GM19099 (cell line): Measurements from ENCODE around the gene CD22.

Experiments used
- POLR2A ChIP-seq: IDR thresholded peaks from 3 replicates; pipeline ENCODE4 v1.6.1; 2011; ENCODE audit warnings: low read depth; ENCODE audit not compliant: insufficient read length; ENCODE audit errors: extremely low read depth

The CD22 gene

DNA sequence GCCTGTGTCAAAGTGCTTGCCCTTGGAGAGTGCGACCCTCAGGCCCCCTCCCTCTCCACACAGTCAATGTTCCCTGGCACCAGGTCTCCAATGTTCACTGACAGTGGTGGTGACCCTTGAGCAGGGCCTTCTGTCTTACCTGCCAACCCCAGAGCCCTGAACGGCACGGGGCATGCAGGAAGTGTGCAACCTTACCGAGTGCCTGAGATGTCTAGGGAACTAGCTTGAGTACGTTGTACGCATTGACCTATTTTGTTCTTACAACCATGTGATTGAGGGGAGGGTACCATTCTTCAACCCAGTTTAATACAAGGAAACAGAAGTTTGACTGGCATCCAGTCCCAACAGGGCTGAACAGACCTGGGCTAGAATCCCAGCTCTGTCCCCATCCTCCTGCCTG, 23.8 kb upstream of the CD22 start:
- TF ChIP-seq POLR2A, result no peak

- TF ChIP-seq POLR2A, result no peak
These were observed 22.3 kb upstream of the CD22 start for GRCh38 chr19:35306473-35307246.

DNA sequence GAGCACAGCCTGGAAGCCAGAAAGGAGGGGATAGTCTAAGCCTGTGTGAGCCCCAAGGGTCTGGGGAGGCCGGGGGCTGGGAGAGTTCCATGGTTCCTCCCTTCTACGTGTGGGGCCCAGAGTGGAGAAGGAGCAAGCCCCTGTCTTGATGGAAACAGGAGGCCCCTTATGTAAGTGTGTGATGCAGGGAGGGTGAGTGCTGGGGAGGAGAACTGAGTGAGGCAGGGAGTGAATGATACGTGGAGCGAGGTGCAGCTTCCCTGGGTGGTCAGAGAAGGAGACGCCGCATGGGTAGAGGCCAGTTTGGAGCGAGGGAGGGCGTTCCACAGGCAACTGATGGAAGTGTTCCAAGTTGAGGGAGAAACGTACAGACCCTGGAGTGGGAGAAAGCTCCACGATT, 21.1 kb upstream of the CD22 start:
- TF ChIP-seq POLR2A, result no peak

DNA sequence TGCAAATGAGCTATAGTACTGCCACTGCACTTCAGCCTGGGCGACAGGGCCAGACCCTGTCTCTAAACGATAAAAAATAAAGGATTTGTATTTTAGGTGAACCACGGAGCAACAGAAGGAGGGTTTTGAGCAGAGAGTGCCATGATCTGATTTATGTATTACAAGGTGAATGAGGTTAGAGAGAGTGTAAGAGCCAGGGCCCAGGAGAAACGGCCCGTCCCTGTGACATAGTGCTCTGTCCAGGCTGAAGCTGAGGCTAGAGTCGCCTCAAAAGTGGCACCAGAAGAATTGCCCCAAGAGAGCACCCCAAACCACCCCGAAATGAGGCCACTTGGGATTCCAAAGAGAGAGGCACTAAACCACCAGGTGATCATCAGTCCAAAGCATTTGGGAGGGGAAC, 20.1 kb upstream of the CD22 start:
- no peak for TF ChIP-seq POLR2A

GRCh38 chr19:35309481-35310279, 19.3 kb upstream of the CD22 start:
- no peak for TF ChIP-seq POLR2A

DNA sequence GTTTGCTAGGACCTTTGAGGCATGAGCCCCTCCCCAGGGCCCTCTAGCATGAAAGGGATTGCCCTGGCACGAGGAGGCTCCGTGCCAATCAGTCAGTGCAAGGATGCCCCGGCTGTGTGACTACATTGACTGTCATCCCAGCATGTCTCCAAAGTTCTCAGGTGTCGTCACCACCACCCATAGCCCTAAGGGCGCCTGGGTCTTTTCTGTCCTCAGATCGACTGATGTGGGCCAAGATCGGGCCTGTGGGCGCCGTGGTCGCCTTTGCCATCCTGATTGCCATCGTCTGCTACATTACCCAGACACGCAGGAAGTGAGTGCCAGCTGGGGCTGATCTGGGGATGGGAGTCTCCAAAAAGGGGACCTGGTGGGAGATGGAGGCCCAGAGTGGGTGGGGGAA, 18.7 kb upstream of the CD22 start:
- no peak for TF ChIP-seq POLR2A

GRCh38 chr19:35310811-35311465, 18.0 kb upstream of the CD22 start:
- no peak for TF ChIP-seq POLR2A

GRCh38 chr19:35311901-35312665, 16.9 kb upstream of the CD22 start:
- no peak for TF ChIP-seq POLR2A

DNA sequence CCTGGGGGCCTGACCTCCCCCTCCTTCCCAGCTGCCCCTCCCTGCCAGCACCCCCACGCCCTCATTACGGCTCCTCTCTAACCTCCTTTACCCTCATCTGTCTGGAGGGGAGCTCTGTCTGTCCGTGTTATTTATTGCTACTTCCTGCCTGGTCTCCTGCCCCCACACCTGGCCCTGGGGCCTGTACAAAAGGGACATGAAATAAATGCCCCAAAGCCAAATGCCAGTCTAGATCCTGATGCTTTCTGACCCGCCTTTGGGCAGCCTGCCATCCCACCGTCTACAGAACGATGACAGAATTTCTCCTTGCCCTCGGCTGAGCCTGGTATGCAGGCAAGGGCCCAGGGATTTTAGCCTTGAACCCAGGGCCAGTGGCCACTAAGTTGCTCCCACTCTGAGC, 15.4 kb upstream of the CD22 start:
- TF ChIP-seq POLR2A, result no peak

DNA sequence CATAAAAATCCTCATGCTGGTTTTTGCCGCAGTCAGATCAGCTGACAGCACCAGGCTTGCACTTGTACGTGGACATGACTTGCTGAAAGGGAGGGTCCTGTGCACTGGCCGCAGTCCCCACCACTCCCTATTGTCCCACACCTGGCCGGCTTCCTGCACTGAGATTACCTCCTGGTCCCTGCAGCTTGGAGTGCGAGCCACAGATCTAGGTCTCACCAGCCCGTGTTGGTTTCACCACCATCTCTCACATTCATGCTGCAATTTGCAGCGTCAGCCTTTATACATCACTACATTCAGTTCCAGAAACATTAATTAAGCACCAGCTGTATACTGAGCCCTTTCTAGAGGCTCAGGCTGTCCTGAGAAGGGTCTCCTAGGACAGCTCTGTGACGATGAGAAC, 15.0 kb upstream of the CD22 start:
- TF ChIP-seq POLR2A, result no peak

DNA sequence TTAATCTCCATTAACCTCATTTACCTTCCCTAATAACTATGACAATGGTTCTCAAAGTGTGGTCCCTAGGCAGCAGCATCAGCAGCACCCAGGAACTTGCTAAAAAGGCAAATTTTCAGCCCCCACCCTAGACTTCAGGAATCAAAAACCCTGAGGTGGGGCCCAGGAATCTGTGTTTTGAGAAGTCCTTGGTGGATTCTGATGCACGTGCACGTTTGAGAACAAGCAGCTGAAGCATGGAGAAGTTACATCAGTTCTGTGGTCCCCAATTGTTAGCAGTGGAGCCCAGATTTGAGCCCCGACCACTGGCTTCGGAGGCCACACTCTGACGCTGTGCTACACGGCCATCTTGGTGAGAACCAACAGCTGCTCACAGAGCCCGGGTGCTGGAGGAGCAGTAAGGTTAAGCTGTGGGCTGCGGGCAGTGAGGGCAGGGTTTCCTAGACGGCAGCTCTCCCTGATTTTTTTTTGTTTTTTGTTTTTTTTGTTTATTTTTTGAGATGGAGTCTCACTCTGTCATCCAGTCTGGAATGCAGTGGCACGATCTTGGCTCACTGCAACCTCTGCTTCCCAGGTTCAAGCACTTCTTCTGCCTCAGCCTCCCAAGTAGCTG, 14.0 kb upstream of the CD22 start:
- no peak for TF ChIP-seq POLR2A

- no peak for TF ChIP-seq POLR2A
These were observed 13.1 kb upstream of the CD22 start for GRCh38 chr19:35315883-35316282.

DNA sequence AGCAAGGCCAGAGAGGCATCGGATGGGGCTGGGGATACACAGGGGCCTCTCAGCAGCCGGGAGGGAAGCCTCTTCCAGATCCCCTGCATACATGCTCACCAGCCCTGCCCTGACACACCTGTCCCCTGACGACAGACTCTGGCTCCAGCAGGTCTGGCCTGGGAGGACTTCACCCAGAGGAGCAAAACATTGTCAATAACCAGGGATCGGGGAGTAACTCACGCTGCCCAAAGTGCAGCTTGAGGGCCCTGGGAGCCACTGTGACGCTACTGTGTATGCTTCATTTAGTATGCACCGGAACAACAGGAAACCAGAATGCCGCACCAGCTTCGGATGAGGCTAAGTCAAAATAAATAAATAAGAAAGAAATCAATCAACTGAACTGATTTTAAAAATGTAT, 12.4 kb upstream of the CD22 start:
- no peak for TF ChIP-seq POLR2A

DNA sequence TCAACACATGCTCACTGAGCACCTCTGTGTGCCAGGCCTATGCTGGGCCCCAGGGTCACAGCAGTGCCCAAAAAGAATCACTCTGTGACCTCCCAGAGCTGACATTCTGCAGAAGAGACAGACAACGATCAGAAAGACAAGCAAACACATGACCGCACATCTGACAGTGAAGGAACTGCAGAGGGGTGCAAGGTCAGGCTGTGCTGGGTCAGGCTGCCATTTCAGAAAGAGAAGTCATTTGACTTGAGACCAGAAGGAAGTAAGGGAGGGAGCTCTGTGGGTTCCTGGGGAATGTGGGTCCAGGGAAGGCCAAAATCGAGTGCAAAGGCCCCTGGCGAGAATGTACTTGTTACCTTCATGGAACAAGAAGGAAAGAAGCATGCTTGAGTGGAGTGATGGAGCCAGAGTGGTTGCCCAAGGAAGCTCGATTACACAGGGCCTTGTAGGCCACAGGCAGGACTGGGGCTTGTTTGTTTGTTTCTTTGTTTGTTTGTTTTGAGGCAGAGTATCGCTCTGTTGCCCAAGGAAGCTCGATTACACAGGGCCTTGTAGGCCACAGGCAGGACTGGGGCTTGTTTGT, 11.4 kb upstream of the CD22 start:
- TF ChIP-seq POLR2A, result no peak

- no peak for TF ChIP-seq POLR2A
These were observed 10.1 kb upstream of the CD22 start for GRCh38 chr19:35318679-35319448.
